ENCODE data around the gene UBC.
"Not testable (repeated sequence)": the region's sequence is repeated elsewhere in the genome, so short reads cannot be mapped to it uniquely, and the experiment has no call there.

Gene UBC

DNA sequence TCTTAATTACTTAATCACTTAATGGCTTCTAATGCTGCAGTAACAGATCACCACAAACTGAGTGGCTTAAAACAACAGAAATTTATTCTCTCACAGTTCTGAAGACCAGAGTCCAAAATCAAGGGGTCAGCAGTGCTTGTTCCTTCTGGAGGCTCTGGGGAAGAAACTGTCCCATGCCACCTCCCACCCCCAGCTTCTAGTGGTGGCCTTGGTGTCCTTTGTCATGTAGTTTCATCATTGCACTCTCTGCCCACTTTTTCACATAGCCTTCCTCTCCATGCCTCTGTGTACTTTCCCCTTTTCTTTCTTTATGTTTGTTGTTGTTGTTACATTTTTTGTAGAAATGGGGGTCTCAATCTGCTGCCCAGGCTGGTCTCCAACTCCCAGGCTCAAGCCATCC, 16.1 kb upstream of the UBC start:
- no peak for DNase-seq (ENCODE audit: low read depth)

DNA sequence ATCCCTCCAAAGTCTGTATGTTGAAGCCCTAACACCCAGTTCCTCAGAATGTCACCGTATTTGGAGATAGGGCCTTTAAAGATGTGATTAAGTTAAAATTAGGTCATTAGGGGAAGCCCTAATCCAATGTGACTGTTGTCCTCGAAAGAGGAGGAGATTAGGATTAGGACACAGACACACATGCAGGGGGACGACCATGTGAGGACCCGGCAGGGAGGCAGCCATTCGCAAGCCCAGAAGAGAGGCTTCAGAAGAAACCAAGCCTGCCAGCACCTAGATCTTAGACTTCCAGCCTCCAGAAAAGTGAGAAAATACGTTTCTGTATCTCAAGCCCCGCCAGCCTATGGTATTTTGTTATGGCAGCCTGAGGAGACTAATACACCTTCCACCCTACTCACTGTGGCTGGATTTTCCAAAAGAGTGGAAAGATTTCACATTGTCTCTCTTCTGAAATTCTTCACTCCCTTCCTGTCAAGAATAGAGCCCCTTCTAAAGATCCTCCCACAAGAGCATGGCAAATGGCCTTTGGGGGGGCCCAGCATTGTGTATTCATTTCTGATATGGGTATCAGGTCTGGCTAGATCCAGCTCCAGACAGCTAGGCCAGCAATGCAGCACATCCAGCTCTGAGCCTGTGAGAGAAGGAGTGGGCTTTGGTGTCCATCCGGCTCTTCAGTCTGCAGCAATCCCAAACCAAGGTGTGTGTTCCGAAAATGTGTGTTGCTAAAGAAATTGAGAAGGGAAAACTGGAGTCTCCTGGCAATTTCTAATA, 15.4 kb upstream of the UBC start:
- no peak for DNase-seq (ENCODE audit: low read depth)

DNA sequence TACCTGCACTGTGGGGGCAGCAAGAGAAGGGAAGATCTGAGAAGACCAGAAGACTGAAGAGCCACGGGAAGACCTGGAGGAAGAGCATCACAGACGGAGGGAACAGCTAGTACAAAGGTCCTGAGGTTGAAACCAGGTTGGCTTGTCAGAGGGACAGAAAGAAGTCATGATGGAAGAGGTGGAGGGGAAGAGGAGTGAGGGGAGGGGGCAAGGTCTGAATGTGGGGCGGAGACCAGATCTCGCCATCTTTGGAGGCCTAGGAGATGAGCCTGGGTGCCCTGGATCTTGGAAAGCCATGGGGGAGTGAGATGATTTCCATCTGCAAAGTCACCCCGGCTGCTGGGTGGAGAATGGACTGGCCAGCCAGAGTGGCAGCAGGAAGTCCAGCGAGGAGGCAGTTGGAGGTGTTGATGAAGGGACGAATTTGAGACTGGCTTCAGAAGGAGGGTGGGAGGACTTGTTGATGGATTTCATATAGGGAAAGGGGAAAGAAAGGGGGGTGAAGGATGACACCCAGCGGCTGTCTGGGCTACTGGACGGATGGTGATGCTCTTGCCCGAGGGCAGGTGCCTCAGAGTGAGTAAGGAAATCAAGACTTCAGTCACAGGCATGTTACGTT, 14.6 kb upstream of the UBC start:
- no peak for DNase-seq (ENCODE audit: low read depth)

DNA sequence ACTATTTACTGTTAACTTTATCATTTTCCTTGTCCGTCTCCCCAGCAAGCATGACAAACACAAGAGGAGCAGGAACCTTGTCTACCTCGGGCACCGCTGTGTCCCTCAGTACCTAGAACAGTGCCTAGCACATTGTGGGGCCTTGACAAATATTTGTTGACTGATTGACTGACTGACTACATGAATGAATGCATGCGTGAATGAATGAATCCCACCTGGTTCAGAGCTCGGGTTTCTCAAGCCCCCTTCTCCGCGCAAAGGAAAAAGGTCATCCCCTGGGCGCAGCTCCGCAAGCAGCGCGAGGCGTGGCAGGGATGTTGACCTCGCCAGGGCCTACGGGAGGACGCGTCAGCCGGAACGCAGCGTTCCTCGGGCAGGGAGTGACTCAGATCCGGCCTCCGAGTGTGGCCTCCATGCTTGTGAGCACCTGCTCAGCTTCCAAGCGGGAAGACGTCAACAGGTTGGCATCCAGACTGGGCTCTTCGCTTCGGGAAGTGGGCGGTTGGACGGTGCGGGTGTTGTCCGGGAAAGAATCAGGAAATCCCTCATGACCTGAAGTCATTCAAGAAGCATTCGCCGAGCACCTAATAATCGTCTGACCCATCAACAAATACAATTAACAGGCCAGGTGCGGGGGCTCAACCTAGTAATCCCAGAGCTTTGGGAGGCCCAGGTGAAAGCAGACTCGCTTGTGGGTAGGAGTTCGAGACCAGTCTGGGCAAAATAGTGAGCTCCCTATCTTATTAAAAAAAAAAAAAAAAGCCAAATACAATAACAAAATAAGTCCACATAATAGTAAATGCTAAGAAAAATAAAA, 13.9 kb upstream of the UBC start:
- DNase-seq (ENCODE audit: low read depth): no peak

DNA sequence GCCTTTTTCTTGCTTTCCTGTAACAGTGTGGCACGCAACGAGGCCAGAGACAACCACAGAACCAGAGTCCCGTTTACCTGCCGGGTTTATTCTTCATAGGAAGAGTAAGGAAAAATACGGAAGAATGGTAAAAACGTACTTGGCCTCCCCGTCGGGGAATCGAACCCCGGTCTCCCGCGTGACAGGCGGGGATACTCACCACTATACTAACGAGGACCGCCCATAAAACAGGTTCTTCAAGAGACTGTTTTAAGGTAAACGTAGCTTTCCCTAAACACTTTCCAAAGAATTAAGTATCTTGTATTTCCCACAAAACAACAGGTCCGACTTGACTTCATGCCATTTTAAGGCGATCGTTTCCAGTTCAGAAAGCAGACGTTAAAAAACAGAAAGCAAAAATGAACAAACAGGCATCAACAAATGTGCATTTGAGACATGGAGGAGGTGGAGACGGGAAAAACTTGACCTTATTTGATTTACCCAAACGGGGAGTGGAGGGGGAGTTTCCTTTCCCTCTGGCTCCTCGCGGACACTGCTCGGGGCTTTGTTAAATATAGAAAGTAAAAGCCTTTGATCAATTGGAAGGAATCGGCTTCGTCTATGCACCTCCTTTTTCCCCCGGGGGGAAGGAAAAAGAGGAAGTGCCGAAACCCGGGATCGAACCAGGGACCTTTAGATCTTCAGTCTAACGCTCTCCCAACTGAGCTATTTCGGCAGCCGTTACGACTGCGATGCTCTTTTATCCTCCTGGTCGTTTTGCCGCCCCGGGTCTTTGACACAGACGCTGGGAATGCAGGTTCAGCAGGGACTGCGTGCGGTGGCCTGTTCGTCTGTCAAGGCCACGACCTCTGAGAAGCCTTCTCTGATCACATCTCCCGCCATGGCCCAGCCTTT, 13.0 kb upstream of the UBC start:
- peak; percentile 79 for DNase-seq (ENCODE audit: low read depth)

DNA sequence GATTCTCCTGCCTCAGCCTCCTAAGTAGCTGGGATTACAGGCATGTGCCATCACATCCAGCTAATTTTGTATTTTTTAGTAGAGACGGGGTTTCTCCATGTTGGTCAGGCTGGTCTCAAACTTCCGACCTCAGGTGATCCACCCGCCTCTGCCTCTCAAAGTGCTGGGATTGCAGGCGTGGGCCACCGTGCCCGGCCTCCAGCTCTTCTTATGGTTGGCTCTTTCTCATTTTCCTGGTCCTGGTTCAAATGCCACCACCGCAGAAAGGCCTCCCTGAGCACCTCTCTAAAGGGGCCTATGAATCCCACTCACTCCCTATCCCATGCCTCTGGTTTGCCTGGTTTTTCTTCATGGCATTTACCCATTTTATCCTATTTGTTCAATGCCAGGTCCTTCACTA, 11.3 kb upstream of the UBC start:
- DNase-seq (ENCODE audit: low read depth): not testable (repeated sequence)

DNA sequence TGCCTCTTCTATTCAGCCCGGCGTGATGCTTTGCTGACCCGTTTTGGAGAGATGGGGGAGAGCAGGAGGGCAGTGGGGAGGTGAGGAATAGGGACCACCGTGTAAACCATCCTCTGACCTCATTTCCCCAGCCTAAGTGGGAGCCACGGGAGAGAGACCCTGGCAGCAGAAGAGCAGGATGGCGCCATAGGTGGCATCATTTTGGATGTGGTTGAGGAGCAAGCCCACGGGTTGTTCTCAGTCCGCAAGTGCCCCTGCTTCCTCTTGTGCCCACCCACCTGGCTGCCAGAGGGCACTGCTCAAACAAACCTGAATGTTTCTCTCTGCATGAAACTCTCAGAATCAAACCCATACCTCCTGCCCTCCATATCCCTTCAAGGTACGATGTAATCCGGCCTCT, 10.7 kb upstream of the UBC start:
- no peak for DNase-seq (ENCODE audit: low read depth)

DNA sequence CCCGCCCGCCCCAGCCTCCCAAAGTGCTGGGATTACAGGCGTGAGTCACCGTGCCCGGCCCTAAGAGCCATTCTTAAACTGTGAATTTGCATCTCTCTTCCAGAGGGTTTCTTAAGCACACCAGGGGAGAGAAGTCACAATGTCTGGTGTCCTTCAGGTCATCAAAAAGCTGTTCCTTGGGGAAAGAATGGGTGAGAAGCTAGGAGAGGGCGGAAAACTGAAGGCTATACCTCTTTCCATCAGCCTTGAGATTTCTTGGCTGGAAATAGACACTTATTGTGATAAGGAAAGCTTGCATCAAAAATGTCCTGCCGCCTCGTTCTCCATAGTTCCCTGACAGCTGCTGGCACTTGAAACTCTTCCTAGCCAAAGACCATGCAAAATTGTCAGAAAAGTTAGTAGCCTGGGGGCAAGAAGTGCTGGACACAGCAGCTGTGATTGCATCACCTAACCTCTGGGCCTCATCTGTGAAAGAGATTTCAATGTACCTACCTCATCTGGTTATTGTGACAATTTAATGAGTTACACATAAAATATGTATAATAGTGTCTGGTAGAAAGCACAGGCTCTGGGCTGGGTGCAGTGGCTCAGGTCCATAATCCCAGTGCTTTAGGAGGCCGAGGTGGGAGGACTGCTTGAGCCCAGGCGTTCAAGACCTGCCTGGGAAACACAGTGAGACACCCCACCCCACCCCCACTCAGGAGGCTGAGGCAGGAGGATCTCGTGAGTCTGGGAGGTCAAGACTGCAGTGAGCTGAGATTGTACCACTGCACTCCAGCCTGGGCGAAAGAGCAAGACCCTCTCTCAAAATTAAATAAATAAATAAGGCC, 9.7 kb upstream of the UBC start:
- DNase-seq (ENCODE audit: low read depth): no peak

DNA sequence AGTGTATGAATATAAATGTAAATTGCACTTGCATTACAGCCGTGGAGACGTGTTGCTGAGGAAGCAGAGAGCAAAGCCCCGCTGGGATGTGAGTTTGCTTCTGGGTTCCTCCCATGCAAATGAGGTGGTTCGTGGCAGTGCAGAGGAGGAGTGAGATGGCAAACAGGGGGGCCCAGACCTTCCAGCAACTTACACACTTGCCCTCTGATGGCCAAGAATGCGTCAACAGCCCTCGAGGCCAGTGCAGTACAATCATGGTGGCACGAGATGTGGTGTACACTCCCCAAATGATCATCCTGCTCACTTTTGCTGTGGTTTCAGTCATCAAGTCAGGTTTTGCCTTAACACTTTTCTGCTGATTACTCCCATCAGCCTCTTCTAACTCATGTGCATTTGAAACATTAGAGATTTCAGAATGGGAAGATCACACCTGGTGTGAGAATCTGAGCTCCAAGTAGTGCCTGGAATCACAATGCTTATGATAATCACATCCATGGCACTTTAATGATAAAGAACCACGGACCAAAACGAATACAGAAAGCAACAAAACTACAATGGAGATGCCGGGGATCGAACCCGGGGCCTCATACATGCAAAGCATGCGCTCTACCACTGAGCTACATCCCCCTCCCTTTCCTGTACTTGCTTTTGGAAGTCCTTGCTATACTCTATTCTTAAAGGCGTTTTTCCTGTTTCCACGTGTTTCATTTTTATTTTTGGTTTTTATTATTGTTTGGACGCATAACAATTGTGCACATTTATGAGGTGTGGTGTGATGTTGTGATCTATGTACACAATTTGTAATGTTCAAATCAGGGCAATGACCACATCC, 7.0 kb upstream of the UBC start:
- peak; percentile 48 for DNase-seq (ENCODE audit: low read depth)

DNA sequence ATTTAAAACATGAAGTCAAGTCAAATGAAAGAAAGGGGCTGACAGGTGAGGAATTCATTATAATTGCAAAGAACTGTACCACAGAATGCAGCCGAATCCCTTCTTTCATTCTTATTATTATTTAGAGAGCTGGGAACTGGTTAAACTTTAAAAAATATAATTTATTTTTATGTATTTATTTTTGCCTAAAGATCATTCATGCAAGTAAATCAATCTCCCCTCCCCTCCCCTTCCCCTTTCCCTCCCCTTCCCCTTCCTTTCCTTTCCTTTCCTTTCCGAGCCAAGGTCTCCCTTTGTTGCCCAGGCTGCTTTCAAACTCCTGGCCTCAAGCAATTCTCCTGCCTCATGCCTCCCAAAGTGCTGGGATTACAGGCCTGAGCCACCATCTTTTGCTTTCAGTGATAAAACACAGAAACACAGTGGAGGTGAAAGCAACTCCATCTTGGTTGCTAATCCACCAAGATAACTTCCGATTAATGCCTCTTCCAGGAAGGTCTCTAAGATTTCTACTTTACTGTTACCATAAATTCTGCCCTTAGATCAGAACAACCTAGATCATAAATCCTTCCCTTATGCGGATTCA, 6.0 kb upstream of the UBC start:
- DNase-seq (ENCODE audit: low read depth): no peak

DNA sequence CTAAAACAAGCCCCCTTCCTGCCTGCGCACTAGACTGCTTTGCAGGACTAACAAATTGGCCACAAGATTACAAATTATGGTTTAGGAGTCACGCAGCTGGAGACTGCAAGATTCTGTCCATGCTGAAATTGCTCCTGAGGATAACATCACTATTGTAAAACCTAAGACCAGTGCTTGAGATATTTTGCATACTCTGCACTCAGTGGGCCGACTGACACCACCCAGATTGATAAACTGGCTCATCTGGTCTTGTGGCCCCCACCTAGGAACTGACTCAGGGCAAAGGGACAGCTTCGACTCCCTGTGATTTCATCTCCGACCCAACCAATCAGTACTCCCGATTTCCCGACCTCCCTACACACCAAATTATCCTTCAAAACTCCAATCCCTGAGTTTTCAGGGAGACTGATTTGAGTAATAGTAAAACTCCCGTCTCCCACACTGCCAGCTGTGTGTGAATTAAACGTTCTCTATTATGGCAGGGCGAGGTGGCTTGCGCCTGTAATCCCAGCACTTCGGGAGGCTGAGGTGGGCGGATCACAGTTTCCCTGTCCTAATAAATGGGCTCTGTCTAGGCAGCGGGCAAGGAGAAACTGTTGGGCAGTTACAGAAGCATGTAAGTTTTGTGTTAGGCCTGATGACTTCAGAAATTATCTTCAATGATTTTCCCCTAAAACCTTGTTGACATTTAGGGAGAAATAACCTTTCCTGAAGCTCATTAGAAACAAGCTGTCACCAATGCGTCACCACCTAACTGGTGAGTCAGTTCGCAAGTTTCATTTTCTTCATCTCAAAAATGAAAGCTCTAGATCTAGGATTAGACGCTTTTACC, 5.3 kb upstream of the UBC start:
- DNase-seq (ENCODE audit: low read depth): no peak

DNA sequence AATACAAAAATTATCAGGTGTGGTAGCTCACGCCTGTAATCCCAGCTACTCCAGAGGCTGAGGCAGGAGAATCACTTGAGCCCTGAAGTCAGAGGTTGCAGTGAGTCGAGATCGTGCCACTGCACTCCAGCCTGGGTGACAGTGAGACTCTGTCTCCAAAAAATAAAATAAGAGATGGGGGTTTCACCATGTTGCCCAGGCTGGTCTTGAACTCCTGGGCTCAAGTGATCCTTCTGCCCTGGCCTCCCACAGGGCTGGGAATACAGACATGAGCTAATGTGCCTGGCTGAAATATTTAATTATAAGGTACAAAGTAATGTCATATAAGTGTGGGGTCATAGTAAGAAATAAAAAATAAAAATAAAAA, 4.2 kb upstream of the UBC start:
- not testable (repeated sequence) for DNase-seq (ENCODE audit: low read depth)

DNA sequence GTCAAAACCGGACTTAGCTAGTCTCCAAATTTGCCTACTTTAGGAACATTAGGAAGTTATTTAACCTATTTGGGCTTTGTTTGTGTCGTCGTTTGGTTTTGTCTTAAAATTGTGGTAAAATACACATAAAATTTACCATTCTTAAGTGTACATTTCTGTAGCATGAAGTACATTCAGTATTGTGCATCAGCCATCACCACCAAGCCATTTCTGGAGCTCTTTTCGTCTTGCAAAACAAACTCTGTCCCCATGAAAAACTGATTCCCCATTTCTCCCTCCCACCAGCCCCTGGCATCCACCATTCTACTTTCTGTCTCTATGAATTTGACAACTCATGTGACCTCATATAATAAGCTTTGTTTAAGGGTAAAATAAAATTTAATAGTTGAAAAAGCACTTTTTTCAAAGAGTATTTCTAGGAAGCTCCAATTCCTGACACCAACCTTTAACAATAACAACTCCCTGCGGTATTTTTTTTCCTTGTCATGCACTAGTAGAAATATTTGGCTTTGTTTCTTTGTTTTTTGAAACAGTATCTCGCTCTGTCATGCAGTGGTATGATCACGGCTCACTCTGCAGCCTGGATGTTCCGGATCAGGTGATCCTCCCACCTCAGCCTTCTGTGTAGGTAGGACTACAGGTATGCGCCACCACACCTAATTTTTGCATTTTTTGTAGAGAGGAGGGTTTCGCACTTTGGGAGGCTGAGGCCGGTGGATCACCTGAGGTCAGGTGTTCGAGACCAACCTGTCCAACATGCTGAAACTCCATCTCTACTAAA, 3.6 kb upstream of the UBC start:
- no peak for DNase-seq (ENCODE audit: low read depth)

DNA sequence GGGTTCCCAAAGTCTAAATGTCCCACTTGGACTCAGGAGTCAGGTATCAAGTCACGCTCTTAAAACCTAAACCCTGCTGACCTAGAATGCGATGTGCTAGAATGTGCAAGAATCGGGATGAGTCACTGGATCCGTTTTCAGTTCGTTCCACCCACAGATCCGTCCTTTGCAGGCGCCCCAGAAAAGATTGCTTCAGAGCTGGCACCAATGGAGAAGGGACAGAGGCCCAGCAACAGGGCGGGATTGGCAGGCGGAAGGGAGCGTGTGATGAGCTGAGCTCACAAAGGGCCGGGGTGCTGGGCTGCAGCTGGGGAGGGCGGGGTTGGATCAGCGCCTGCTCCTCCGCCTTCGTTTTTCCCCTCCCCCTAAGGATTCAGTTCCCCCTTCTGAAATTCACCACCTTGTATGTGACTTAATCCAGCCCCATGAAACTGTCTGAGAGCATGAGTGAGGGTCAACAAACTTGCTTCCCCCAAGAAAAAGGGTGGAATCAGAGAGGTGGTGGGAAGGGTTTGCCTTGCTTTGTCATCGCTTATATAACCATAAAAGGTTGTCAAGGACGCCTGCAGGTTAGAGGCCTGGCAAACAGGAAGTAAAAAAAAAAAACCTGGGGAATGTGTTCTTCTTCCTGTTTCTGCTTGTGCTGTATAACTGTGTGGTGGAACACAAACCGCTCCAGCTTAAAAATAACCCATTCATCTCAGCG, 2.8 kb upstream of the UBC start:
- peak; percentile 77 for DNase-seq (ENCODE audit: low read depth)

DNA sequence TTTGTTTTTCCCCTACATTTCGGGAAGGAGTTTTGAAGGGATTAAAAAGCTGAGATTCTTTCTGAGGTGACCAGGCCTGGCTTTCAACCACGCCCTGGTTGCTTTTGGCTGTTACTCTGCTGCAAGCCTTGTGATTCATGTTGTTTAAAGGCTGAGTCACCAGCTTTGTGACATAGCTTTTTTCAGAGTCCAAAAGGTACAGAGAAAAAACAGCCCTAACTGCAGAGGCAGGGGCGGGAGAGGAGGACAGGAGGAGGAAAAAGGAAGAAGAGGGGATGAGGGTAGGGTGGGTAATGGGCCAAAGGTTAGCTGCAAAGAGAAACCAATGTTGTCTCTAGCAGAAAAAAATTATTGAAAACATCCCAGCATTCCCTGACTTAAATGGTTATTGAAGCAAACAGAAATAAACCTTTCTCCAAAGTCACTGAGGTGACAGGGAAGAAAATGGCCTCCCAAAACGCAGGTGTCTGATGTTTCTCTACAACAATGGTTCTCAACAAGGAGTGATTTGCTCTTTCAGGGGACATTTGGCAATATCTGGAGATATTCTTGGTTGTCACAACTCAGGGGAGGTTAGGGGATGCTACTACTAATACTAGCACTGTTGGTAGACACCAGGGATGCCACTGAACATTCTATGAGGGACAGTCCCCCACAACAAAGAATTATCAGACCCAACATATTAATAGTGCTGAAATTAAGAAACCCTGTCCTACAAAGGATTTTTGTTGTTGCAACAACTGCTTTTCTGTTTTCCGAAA, 2.1 kb upstream of the UBC start:
- no peak for DNase-seq (ENCODE audit: low read depth)
